CD4-positive, alpha-beta T cell treated with Interleukin-21 for 1 hour (primary cell): ENCODE results near the gene SH3BGRL3.
A peak's percentile ranks its signal among the peaks of the same experiment; 100 is the strongest.

Experiments used
- DNase-seq: peaks from one replicate; pipeline ENCODE4 v3.0.0-alpha.2; 2020

The SH3BGRL3 gene

DNA sequence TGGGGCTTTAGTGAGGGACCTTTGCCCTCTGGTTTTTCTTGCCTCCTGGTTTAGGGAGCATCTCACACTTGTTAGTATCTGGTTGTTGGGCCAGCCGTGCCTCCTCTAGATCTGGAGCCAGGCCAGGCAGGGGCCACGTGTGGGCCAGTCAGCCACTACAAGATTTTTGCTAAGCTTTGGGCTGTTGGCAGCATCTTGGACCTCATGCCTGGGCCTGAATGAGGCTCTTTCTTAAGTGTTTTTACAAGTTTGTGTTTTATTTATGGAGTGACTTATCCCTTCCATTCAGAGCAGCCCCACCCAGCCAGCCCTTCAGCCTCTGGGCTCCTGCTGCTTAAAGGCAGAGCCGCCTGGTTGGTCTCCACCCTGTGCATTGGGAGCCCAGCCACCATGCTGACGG, 1.6 kb upstream of the SH3BGRL3 start:
- no peak for DNase-seq

DNA sequence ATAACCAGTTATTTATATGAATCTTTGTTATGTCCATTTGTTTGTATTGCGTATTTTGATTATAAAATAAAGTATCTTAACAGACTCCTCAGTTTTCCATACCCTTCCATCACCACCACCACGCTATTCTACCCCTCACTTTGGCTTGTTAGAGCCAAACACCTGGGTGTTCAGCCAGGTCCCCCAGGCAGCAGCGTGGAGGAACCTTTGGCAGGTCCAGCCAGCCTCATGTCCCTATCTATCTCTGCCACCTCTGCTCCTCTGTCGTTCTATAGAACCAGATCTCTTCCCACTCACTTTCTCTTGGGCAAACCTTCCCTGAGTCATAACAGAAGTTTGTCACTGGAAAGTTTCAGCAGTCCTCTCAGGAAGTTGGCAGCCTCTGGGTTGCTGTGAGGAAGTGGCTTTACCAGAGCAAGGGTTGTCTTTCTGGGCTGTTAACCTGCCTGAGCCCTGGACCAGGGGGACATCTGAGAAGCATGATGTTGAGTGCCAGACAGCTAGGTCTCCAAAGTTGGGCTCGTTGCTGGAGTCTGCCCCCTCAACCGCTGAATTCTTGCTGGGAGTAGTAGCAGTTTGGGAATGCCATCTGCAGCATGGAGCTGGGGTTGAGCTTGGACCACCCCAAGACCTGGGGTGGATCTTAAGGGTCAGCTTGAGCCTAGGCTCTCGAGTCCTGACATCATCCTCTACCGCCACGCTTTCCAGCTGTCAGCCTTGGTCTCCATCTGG, 996 bp upstream of the SH3BGRL3 start:
- peak; percentile 42 for DNase-seq

DNA sequence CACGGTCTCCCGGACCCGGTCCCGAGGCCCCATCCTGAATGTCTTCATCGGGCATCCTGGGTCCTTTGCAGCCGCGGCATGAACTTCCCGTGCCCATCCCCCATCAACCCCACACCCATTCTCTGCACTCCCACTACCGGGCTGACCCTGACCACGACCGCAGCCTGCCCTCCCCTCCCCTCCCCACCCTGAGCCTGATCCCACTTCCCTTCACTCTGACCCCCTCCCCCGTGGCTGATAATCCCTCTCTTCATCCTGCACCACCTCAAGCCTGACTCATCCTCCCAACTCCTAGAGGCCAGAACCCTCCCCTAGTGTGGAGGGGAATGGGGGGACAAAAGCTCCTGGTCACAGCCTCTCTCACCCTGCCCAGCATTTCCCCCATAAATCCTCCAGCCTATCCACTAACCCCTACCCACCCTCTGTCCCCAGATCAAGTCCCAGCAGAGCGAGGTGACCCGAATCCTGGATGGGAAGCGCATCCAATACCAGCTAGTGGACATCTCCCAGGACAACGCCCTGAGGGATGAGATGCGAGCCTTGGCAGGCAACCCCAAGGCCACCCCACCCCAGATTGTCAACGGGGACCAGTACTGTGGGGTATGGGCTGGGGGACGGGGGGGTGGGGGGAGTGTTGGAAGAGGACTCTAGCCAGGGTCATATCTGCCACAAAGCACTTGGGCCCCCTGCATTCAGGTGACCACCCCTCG, 602 bp downstream of the SH3BGRL3 start:
- peak; percentile 28 for DNase-seq

DNA sequence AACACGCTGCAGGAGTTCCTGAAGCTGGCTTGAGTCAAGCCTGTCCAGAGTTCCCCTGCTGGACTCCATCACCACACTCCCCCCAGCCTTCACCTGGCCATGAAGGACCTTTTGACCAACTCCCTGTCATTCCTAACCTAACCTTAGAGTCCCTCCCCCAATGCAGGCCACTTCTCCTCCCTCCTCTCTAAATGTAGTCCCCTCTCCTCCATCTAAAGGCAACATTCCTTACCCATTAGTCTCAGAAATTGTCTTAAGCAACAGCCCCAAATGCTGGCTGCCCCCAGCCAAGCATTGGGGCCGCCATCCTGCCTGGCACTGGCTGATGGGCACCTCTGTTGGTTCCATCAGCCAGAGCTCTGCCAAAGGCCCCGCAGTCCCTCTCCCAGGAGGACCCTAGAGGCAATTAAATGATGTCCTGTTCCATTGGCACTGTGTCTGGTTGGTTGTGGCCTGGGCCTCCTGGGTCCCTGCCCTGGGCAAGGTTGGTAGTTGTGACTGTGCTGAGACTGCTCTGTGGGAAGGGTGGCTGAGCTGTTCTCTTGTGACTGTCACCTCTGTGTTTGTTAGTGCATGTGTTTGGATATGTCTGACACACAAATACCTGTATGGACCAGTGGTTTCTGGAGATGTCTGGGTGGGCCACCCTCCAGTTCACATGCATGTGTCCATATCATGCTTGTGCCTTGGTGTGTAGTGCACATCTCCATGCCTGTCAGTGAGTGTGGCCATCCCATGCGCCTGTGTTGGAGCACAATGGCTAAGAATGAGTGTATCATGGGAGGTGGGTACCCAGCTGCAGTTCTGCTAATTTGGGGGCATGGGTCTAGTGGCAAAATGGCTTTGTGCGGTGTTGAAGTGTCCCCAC, 1.4 kb downstream of the SH3BGRL3 start:
- no peak for DNase-seq

DNA sequence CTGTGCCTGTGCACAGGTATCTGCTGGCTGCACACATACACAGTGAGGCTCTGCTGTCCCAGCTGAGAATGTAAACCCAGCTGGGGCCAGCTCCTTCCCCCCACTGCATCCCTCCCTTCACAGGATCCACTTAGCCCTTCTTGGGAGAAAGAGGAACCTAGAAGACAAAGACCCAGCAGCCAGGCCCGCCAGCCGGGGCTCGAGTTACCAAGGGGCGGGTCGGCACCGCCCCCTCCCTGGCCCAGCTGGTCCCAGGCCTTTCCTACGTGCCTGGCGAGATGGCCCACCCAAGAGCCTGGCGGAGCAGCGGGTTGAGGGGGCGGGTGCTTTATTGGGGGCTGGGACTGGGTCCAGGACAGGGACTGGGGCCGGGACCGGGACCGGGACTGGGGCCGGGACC, 2.1 kb downstream of the SH3BGRL3 start:
- no peak for DNase-seq

DNA sequence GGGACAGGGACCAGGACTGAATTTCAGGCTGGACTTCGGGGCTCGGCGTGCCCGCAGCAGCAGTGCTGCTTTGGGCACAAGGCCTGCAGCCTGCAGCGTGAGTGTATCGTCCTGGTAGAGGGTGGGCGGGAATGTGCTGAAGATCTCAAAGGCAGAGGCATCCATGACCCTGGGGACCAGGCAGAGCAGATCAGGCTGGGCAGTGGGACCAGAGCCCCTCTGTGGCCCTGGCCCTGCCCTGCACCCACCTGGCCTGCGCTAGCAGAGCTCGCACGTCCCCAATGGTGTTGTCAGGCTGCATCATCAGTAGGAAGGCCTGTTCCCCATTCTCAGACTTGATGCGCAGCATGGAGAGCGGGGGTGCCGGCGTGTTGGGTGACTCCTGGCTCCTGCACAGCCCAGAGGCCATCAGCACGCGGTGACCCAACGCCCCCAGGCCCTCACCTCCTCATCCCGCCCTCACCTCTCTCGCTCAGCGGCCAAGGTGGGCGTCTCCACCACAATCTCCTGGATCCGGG, 2.6 kb downstream of the SH3BGRL3 start:
- DNase-seq: no peak

DNA sequence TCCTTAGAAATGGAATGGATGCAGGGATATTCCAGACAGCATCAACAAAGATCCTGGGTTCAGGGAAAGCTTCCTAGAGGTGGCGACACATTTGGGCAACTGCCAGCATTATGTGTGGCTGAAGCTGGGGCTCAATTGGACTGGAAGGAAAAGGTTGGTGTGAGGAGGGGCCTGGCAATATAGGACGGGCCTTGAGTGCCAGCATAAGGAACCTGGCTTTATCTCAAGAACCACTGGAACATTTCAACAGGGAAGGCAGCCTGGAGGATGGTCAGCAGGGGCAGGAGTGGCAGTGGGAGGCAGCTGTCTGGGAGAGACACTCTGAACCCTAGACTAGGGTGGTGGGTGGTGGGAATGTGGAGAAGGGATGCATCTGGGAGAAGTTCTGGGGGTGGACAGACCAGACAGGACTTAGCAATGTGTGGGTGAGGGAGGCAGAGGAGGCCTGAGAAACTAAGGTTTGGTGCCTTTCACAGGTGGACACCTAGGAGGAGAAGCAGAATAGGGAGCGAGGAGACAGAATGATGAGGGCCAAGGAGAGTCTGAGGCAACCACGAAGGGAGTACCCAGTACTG, 3.5 kb downstream of the SH3BGRL3 start:
- DNase-seq: no peak

DNA sequence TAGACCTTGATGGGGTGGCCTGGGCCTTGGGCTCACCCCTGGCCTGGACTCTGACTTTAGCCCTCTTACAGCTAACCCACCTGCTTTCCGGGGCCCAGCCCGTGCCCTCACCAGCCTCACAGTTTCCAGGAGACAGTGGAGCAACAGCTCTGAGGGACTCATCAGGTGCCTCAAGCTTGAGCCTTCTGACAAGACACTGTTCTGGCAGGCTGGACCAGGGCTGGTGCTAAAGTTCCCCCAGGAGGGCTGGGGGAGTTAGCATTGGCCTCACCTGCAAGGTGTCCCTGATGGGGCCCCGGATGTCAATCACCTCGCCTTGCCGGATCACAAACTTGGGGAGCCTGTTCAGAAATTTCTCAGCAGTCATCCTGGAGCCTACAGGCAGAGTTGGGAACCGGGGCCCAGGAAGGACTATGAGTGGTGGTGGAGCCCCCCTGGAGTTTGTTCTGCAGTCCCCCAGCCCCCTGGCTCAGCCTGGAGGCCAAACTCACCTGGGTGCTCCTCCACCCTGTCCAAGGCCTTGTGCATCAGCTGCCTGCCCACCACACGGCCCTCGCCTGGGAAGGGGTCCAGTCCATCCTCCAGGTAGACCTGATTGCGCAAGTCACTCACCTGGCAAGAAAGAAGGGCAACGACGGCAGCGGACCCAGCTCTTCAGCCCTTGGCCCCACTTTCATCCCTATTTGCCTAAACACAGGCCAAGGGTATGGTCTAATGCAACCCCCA, 4.1 kb downstream of the SH3BGRL3 start:
- no peak for DNase-seq

DNA sequence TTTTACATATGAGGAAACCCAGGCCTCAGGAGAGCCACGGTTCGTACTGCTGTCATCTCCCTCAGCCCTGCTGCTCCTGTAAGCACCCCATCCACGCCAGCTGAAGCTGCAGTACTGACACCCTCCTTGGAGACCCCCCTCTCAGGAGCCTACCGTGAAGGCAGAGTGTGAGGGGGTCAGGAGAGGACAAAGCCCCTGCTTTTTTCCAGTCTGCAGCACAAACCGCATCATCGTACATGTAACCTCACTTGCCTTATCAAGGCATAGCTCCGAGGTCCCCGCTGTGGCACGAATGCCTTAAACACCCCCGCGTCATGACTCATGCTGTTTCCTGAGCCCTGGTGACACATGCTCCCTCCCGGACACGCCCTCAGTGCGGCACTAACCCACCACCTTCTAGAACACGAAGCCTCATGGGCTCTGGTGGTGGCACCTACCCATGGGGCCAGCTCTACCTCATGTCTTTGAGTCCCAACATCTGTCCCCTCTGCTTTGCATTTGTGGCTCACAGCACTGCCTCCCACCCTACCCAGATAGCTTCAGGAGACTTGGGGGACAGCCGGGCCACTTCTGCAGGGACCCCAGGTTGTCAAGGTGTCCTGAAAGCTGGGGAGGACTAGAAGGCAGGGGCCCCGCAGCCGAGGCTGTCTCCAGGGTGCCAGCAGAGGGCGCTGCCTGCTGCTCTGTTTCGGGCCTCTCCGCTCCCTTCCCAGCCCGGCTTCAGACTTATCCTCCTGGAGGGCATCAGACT, 4.9 kb downstream of the SH3BGRL3 start:
- DNase-seq: peak; percentile 92

DNA sequence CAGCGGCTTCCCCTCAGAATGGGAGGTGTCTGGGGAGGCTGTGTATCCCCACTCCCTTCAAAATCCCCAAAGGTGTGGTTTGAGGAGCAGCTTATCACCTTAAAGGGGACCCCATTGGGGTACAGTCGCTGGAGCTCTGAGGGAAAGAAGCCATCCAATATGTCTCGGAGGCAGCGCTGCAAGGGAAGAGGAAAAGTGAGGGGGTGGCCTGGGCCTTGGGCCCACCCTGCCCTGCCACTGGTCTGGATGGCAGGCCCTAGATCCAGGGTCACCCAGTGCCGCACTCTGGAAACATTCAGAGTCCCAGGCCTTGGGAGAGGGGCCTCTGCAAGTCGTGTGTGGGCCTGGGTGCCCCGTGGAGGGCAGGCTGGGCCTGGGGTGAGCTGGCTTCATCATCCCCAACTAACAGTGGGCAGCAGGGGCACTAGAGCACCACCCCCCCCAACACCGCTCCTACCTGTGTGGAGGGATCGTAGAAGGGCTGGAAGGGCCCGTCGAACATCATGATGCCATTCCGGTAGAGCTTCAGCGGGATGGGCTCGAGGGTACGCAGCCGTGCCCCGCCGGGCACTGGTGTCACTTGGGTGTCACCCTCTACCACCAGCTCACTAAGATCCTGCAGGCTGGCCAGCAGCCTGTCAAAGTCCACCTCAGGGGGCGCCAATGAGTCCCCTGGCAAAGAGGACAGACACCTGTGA, 5.6 kb downstream of the SH3BGRL3 start:
- DNase-seq: peak; percentile 45

DNA sequence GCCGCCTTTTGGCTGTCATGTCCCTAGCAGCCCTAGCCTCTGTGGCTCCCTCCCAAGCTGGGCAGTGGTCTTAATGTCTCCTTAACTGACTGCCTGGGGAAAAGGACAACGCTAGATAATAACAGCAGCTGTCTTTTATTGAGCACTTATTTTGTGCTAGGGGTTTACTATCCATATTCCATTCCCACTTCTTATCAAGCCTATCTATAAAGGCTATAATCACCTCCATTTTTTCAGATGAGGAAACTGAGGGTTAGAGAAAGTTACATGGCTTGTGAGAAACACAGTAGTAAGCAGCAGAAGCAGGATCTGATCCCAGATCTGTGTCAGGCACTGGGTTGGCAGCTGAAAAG, 6.2 kb downstream of the SH3BGRL3 start:
- no peak for DNase-seq

DNA sequence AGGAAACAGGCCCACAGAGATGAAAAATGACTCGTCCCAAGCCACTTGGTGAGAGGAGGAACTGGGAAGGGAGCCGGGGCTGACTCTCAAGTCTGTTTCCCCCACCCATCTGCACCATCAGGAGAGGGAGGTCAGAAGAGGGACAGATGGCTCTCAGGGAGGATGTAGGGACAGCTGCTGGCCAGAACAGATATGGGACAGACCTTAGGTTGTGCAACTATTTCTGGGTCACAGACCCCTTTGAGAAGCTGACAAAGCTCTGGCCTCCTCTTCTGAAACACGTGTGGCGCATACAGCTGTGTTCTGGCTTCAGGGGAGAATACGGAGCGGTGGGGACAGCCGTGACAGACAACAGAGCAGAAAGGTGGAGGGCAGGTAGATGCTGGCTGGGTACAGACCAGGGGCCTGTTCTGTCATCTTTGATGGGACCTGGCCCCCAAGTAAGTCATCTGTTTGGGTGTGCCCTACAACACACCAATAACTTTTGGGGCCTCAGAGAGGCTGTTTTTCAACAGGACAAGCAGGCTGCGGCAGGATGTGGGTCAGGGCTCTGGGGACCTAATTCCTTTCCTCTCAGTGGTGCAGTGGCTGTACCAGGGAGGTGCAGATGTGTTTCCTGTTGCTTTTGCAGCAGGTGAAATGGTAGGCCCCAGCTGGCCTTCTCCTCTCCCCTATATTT, 7.3 kb downstream of the SH3BGRL3 start:
- DNase-seq: peak; percentile 80

DNA sequence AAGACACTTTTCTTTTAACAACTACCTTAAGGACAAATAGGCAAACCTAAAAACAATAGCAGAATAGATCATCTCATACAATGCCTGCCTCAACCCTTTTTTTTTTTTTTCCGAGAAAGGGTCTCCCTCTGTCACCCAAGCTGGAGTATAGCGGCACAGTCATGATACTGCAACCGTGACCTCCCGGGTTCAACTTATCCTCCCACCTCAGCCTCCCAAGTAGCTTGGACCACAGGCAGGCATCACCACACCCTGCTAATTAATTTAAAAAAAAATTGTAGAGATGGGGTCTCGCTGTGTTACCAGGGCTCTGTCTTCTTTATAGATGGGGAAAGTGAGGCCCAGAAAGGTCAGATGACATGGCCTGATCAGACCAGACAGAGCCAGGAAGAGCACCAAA, 7.9 kb downstream of the SH3BGRL3 start:
- no peak for DNase-seq

DNA sequence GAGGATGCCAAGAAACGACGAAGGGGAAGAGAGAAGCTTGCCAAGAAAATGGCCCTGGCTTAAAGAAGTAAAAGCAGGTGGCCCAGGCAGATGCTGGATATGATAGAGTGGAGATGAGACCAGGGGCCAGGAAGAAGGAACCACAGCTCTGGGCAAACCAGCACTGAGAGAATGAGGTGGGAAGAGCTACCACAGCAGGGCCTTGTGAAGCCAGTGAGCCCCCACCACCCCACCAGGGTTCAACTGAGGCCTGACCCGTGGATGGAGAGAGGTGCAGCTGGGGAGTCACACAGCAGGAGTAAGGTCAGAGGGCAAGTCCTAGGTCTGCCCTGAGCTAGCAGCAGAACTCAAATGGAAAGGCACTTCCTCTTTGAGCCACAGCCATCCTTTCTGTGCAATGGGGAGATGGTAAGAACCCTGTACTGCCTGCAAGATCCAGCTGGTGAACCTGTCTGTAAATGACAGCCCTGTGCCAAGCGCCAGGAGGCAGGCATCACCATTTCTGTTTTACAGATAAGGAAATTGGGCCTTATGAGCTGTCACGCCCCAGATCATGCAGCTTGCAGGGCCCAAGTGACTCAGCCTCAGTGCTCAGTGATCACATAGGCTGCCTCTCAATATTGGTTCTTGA, 8.5 kb downstream of the SH3BGRL3 start:
- DNase-seq: peak; percentile 51

DNA sequence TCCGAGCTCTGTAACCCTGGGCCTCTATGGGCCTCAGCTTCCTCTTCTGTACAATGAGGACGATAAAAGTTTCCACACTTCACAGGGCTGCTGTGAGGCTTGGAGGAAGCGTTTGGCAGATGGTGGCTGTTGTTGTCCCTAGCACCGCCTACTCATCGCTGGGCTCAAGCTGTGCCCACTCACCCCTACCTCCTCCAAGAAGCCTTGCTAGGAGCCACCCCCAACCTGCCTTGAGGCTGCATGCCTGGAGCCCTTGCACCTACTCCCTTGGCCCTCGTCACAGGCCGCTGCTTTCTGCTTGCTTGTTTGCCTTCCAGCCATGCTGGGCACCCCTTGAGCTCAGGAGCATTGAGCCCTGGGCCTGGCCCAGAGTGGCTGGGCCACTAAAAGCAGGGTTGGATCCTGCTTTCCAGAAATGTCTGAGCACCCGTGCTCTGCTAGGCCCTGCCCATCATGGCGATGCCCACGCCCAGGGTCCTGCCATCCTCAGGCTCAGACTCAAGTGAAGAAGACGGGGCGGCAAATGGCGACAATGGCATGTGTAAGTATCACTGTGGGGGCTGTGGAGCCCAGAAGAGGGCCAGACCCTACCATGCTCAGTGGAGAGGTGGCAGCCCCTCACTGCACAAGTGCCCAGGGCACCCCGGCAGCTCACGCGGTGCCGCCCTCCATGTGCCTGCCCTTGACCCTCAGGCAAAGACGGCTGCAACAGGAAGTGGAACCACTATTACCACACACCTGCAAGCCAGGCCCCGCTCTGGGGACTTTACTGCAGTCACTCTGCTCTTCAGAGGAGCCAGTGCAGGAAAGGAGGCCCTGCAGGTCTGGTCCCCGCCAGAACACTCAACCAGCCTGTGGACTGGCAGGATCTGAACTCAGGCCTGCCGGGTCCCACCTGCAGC, 9.5 kb downstream of the SH3BGRL3 start:
- peak; percentile 48 for DNase-seq

DNA sequence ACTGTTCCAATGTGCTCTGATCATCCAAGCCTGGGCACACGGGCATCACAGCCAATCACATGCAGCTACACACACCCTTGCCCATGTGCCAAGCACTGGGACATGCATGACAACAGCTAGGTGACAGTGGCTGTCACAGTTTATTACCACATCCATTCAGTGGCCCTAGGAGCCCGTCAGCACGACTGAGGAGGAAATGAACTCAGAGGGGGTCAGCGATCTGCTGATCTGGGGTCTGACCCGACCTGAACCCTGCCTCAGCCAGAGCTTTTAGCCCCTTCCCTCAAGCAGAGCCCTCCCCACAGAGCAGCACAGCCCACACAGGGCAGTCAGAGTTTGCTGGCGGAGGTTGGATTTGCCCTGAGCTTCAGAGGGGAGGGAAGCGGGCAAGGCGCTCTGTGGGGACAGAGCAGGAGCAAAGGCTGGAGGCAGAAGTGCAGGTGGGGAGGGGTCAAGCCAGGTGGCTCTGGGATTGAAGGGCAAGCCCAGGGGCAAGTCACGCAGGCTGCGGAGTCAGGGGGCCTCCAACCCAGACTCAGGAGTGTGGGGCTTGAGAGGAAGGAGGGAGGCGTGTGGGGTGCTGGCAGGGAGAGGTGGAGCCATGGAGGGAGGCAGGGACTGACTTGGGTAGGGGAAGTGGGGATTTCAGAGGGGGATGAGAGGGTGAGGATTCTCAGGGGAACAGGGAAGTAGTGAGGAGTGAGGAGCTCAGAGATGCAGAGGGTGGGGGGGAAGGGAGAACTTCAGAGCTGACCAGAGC, 10.4 kb downstream of the SH3BGRL3 start:
- DNase-seq: peak; percentile 40

DNA sequence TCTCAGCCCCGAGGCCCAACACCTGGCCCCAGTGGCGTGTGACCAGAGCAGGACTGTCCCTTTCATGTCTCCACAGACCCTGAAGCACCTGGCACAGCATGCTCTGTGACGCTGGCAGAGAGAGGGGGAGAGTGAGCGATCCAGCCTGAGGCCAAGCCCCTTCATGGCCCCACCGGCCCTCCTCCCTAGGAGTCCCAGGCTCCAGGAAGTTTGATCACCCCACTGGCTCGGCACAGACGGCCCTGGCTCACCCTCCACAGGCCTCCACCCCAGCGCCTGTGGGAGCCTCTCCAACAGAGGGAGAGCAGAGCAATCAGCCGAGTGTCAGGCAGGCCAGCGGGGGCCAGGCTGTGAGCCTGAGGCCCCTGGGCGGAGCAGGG, 11.0 kb downstream of the SH3BGRL3 start:
- no peak for DNase-seq

DNA sequence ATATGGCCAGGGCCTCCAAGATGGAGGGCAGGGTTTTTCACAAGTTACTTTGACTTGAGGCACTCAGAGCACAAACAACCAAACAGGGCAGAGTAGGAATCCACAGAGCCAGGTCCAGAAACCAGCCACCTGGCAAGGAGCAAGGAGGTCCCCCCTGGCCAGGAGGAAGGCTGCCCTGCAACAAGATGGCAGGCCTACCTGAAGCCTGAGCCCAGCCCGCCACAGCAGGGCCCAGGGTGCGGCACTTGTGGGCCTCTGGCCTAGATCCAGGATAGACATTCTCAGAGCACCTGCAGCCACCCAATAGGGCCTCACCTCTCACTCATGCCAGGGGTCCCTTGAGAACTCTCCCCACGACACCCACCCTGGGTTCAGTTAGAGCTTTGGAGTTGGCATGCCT, 11.5 kb downstream of the SH3BGRL3 start:
- no peak for DNase-seq
